HG03439 (cell line): ENCODE results near the gene HSPE1.
"Not testable (repeated sequence)": the region's sequence is repeated elsewhere in the genome, so short reads cannot be mapped to it uniquely, and the experiment has no call there.

Source experiments
- ATAC-seq: cut with Tn5 transposase; IDR thresholded peaks from one replicate; pipeline ENCODE4 v1.9.1; 2021; ENCODE audit warnings: mild to moderate bottlenecking, moderate library complexity; ENCODE audit not compliant: unreplicated experiment

HSPE1 gene

DNA sequence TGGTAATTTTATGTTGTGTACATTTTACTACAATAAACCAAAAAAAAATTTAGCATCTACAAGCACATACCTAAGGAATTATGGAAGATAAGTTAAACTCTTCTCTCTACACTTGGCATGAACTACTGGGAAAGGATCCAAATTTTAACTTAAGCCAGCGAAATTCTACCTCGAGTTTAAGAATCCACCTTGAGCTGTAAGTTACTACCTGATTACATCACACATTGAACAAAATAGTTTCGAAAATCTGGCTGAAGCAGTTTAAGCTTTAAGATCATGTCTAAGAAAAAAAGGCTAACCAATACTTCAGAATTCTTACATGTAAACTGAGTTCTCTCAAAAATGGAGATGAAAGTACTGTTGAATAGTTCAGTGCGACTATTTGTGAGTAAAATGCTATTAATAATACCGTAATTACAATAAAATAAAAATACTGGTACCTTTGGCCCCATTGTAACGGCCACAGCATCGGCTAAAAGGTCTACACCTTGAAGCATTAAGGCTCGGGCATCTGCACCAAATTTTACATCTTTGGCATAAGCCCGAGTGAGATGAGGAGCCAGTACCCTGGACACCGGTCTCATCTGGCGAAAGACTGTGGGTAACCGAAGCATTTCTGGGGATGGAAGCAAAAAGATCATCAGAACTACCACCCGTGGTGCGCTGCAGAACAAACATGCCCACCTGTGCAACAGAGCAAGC is 1.8 kb upstream of the HSPE1 start:
- ATAC-seq: no peak

DNA sequence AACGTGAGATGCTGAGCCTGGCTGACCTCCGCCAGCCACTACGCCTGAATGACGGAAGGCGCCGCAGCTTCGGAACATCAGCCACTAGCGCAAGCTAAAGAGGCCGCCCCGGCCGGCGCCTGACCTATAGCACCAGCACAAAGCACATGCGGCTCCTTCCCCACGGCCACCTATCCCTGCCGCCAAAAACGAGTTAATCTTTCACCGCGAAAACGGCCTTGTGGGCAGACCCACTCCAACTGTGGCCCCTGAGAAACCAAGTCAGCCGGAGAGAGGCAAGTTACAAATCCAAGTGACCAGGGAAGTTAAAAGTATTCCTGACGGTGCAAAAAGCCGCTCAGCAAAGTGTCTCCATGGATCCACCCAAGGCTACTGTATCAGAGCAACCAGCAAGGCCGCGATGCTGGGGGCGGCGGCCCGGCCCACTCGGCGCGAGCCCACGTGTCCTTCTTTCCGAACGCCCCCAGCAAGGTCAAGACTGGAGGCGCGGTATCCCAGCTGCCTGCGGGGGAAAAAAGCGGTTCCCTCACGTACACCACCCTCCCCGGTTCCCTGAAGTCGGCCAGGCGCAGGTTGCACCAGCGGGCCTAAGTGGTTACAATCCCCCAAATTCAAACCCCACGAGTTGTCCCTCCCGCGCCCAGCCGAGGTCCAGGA is 1.1 kb upstream of the HSPE1 start:
- ATAC-seq: peak; percentile 10

DNA sequence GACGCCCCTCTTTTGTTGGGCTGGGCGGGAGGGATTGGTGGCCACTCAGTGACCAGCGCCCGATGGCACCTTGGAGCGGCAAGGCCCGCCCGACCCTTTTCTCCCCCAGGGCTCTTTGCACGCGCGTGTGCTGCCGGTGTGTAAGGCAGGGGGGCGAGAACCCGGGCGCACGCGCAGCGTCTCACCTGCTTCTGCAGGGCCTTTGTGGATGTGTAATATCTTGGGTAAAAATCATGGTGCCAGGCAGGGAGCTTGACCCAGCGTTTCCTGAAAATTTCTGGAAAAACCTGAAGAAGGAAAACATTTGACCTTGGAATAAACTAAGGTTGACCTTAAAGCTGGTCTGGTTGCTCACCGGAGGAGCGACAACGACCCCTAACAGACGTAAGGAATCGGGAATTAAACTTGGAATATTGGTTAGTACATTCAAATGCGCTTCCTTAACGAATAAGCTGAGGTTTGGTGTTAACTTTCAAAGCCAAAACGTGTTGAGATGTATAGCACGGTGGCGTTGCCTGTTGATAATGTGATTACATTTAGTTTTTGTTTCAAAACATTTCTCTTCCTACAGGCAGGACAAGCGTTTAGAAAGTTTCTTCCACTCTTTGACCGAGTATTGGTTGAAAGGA is 438 bp downstream of the HSPE1 start:
- peak; percentile 4 for ATAC-seq

DNA sequence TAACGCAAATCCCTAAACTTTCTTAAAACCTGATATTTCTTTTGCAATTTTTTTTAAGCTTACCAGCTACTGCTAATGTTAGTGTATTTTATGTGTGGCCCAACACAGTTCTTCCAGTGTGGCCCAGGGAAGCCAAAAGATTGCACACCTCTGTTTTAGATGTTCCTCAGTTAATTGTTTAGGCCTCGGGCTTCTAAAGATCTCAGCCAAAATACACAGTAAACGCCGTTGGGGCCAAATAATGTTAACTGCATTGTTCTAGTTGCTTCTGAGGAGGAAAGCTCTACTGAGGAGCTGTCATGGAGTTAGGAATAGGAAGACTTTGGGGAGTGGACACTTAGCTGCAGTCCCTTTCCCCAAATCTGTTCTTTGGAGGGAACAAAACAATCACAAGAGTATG is 2.0 kb downstream of the HSPE1 start:
- ATAC-seq: no peak

DNA sequence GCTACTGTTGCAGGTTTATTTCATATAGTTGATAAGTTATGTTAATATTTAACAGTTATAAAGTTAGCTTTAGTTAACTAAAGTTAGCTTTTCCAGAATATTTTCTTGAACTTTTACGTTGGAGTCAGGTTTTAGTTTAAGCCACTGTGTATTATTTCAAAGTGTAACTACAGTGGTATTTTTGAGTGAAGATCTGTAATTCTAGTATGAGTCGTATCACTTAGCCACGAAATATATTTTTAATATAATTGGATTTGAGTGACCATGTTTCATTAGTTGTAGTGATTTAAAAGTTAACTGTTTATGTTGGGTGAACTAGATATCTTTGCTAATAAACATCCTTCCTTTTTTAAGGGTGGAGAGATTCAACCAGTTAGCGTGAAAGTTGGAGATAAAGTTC is 2.5 kb downstream of the HSPE1 start:
- ATAC-seq: no peak

DNA sequence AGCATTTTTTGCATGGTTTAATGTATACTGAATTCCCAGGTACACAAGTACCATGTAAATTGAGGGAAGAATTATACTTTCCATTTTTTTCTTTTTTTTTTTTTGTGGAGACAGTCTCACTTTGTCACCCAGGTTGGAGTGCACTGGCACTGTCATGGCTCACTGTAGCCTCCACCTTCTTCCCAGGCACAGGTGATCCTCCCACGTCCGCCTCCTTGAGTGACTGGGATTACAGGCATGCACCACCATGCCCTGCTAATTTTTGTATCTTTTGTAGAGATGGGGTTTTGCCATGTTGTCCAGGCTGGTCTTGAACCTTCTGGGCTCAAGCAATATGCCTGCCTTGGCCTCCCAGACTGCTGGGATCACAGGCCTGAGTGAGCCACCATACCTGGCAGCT is 3.8 kb downstream of the HSPE1 start:
- no peak for ATAC-seq

DNA sequence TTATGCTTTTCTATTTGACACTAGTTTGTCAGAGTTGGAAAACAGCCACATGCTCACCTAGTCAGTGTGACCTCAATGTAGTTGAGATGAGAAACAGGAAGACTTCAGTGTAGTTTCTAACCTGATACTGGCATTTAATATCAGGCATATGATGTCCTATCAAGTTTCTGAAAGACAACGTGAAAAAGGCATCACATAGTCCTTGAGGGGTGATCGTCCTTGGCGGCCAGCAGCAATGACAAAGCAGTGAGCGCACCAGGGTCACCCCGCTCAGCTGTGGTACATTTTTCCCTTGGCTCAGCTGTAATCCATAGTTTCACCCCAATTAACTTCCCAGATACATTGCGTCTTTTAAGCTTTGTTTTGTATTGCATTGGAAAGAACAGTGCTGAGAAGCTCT is 4.3 kb downstream of the HSPE1 start:
- ATAC-seq: no peak

DNA sequence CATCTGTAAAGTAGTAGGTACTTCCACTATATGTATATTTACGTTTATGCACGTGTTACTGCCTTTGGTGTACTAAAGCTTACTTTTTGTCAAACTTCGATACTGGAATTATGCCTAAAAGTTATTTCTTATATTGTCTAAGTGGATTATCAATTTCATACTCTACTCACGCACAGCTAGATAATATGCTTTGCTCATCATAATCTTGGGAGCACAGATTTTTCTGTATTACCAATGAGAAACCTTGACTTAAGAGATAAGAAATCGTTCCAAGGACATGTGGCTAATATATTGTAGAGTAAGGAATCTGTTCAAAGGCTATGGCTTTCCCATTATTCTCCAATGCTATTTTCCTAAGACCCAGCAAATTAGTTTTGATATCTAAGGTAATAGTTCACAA is 6.5 kb downstream of the HSPE1 start:
- no peak for ATAC-seq

DNA sequence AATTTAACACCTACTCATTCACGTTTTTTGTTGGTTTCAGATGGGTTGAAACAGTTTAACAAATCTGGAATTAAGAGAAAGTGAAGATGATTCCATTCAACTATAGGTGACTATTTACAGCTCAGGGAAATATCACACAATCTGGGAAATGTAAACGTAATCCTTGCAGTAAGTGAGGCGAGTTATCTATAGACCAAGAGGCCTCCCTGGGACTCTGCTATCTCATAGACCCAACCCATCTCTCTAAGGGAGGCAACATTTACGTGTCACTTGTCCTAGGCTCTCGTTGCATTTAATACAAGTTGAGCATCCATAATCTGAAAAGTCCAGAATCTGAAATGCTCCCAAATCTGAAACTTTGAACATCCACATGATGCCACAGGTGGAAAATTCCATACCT is 13.7 kb downstream of the HSPE1 start:
- ATAC-seq: no peak

DNA sequence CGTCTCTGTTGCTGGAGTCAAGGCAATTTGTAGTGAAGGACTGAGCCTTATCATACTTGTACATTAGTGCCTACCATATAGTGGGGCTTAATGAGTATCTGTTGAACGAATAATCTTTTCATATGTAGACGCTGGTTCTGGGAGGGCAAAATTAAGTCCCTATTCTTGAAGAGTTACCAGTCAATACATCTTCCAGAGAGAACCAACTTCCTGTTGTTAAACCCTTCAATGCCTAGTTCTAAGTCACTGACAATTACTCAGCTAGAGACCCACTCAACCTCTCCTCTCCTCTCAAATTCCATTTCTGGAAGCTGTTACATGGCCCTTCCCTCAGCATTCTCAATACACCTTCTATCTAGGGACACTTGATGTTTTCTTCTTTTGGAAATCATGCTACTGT is 14.6 kb downstream of the HSPE1 start:
- ATAC-seq: no peak

DNA sequence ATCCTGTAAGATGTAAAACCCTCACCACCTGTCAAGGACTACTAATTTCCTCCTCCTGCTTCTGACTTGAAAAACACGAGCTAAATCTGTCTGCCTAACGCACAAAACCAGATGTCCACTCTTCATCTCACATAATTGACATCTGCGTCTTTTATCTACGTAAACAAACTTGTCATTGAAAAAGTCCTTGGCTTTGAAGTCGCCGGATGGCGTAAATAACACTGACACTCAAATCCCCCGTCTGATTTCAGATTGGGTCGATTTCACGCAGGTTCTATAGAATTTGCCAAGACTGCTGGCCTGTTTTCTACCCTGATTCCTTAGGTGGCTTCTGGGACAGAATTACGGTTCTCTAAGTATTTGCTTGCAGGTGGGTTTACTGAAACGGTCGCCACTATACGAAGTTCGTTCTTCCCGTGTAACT is 15.1 kb downstream of the HSPE1 start:
- peak; percentile 3 for ATAC-seq

DNA sequence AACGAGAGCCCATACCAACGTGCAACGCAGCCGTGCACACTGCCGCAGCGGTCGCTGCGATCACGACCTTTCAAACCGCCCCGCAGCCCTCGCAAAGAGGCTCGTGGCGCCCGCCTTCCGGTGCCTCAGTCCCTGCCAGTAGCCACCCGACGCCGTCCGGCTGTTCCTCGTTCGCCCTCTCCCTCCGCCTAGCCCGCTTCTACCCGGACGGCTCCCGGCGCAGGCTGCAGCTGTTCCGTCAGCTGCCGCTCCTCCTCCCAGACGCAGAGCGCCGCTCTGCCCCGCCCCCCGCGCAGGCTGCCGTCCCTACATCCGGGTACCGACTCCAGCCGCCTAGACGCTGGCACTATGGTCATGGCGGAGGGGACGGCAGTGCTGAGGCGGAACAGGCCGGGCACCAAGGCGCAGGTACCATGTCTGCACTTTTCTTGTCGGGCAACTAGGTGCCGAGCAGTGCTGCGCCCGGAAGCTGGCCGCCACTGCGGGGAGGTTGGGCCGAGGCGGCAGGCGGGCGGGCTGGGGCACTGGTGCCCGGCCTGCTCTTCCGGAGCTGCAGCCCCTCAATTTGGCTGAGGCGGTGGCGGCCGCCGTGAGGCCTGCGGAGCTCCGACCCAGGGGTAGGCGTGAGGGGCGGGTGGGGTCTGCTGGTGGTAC is 15.7 kb downstream of the HSPE1 start, which contains the start of gene MOB4:
MOB4 (plus strand) TSS at position 328 of the 654 bp plus-strand sequence; CDS start at position 349, 21 bp downstream.
- peak; percentile 96 for ATAC-seq

DNA sequence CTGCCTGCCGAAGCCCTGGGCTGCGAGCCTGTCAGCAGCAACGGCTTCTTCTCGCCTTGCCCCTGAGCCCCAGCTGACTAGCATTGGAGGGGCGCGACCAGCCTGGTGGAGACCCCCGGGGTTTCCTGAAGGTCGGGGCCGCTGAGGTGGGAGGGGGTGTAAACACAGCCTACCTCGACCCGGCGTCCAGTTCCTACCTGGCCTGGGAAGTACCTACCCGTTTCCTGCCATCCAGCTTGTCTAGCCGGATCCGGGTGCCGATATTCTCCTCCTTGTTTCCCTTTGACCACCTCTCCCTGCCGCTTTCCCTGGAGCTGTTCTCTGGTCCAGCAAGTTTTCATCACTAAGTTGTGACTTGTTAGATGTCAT is 16.2 kb downstream of the HSPE1 start:
- ATAC-seq: peak; percentile 15

DNA sequence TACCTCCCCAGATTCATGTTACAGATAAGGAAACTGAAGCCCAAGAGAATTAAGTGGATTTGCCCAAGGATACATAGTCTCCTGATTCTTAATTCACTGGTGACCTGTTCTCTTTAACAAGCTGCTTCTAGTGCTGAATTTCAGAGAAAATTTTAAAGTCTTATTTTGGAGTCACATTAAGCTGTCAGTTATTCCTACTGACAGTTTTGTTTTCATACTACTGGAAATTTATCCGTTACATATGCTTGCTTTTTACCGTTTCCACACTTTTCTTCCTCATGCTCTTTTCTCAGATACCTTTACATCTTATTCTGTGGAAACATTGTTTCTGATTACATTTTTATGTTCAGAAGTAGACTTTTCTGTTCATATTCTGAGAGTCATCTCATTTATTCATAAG is 17.0 kb downstream of the HSPE1 start:
- no peak for ATAC-seq

DNA sequence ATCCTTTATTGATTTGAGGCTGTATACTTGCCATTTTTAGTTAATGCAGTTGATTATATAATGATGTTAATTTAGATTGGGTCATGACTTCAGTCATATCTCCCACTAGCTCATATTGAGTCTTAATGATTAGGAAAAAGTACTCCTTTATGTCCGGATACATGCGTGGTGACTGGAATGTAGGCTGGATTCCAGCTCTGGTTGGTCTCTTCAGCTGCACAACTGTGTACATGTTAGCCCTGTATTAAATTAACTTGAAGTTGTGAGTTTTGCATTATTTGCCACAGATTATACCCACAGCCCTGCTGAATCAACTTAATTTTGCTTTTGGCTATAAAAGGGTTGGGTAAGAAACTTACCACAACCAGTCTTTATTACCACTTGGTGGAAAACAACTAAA is 38.2 kb downstream of the HSPE1 start:
- ATAC-seq: no peak

DNA sequence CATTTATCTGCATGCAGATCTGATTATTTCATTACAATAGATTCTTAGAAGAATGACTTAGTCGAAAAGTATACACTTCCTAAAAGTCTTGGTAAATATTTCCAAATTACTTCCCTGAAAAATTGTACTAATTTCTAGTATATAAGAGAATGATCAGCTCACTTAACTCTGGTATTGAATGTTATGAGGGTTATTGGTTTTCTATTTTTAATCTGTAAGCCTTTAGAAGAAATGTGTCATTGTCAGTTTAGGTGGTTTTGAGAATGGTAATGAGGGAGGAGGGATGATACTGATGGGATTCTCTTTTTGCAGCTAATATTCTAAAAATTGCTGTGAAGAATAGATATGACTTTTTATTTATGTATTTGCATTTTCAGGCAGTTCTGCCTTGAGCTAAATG is 39.6 kb downstream of the HSPE1 start:
- ATAC-seq: no peak

DNA sequence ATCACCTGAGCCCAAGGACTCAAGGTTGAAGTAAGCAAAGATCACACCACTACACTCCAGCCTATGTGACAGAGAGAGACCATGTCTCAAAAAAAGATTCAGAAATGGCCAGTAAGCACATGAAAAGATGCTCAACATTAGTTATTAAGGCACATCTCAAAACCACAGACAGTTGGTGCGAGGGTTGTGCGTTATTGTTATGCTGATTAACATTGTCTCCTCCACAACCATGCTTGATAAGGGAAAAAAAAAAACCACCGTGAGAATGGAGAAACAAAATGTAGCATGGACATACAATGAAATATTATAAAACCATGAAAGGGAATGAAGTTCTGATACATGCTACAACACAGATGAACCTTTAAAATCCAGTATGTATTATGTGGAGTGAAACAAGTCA is 43.0 kb downstream of the HSPE1 start:
- ATAC-seq: no peak

DNA sequence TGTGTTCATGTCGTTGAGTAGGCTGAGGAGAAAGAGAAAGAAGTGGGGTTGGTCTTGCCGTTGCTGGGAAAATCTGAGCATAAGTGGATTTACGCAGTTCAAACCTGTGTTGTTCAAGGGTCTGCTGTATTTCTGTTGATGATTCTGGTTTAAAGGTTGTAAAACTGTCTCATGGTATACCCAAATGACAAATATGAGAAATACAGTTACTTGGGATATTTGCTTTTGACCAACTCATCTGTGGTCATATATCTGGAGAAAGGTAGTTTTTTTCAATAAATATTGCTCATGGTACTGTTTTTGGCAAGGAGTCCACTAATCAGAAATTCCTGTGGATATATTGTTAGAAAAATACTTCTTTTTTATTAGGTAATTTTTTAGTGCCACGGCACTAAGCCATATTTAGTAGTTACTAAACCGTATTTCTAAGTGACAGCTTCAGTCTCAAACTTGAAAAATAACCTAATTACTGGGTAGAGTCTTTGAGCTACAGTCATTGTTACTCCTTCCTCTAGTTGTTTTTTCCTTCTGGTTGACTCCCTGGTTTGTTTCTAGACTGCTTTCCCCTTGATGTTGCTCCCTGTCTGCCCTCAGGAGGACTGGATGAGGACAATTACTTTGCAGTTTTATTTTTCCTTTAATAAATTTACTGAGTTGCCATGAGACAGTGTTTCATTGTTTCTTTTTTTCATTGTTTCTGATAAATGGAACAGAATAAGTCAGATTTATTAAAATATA is 47.2 kb downstream of the HSPE1 start:
- ATAC-seq: no peak

DNA sequence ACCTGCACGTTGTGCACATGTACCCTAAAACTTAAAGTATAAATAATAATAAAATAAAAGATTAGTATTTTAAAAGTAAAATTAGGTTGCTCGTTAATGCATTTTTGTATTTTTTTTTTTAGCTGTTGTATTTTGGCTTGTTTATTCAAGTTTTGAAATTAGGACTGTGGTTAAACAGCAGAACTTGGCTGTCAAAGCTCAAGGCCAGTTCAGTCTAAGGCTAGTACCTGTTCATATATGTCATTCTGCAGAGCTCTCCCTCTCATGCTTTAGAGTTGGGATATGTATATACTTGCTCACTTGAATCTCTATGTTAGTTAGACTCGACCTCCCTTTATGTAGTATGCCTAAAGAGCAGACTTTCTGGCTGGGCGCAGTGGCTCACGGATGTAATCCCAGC is 48.4 kb downstream of the HSPE1 start:
- no peak for ATAC-seq

DNA sequence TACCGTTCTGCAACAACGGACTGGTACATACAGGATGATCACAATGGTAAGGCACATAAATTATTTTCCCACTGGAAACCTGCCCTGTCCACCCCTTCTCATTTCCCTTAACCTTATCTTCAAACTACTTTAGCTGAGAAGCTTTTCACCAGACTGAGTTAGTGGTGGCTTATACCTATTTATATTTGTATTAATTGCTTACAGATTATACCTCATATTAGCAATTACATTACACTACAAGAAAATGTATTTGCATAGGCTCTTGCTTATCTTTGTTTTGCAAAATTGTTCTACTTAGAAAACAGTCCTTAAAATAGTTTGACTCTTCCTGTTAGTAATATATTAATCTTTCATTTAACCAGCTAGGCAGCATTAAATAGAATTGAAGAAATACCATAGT is 51.1 kb downstream of the HSPE1 start:
- not testable (repeated sequence) for ATAC-seq
